HepG2 (cell line): ENCODE data around the gene OSGIN1. TPM values are rescaled to one million over a fixed set of nuclear protein-coding genes. Genes with fewer than 3 reads are reported as not detected.

ENCODE experiments used
- DPF2 ChIP-seq: sonication (generic); formaldehyde crosslinking; IDR thresholded peaks from 2 replicates; pipeline ENCODE4 v1.4.0; 2020; ENCODE audit warnings: mild to moderate bottlenecking, low read depth, missing genetic modification reagents, borderline replicate concordance
- PPARG ChIP-seq: conservative IDR thresholded peaks from 2 replicates; pipeline ENCODE4 v1.6.1; 2016; ENCODE audit warnings: missing biosample characterization, missing genetic modification reagents
- SSRP1 ChIP-seq: IDR thresholded peaks from 2 replicates; pipeline ENCODE4 v1.6.1; 2016; ENCODE audit warnings: control low read depth
- ZNF225 ChIP-seq: sonication (generic); formaldehyde crosslinking; IDR thresholded peaks from 2 replicates; pipeline ENCODE4 v1.4.0; 2020; ENCODE audit warnings: mild to moderate bottlenecking, missing genetic modification reagents
- ZNF552 ChIP-seq: sonication (generic); formaldehyde crosslinking; IDR thresholded peaks from 2 replicates; pipeline ENCODE4 v1.9.0; 2022; ENCODE audit warnings: missing genetic modification reagents, mild to moderate bottlenecking, borderline replicate concordance
- ZNF646 ChIP-seq: sonication (generic); formaldehyde crosslinking; IDR thresholded peaks from 2 replicates; pipeline ENCODE4 v1.9.0; 2021; ENCODE audit warnings: mild to moderate bottlenecking, missing genetic modification reagents
- polyA plus RNA-seq, 8 experiments: library from polyadenylated mRNA; depleted of rRNA in 3 of 8; stranded (reverse) in 7 of 8; unstranded in 1 of 8; fragments of >200 nt; fragmentation: Illumina TruSeq in 4 of 8; extraction: Trizol in 4 of 8; gene quantifications; 2 replicates each; pipeline versions ENCODE4 v1.2.1 to v1.2.3, GENCODE V29; 2011 to 2016; ENCODE audit warnings: low read depth in 4 of 8, missing spikeins in 1 of 8, mixed read lengths in 1 of 8; ENCODE audit not compliant: insufficient read depth in 1 of 8
- total RNA-seq, 5 experiments: library from RNA; depleted of rRNA; stranded (reverse); fragments of >200 nt; fragmentation: Illumina TruSeq; extraction: Trizol; gene quantifications; 2 replicates each; pipeline ENCODE4 v1.2.3, GENCODE V29; 2016; ENCODE audit warnings: low read depth in 1 of 5

The OSGIN1 gene
- total and polyA plus RNA-seq, 2 of the 13 experiments (the other 11 are each of a cell fraction or from before 2014, with no cell fraction given): 20.5 to 27.1 TPM

GRCh38 chr16:83975590-83976260 lies 22.7 kb downstream of the OSGIN1 start (continued):
- TF ChIP-seq DPF2: no peak
- TF ChIP-seq PPARG (CRISPR knock-in tag): no peak
- no peak for TF ChIP-seq ZNF225 (CRISPR knock-in tag)
- no peak for TF ChIP-seq ZNF552 (CRISPR knock-in tag)
- TF ChIP-seq SSRP1: no peak
- no peak for TF ChIP-seq ZNF646
